K562 (cell line): Measurements from ENCODE around the gene MBOAT7. TPM values are rescaled to one million over a fixed set of nuclear protein-coding genes. Genes with fewer than 3 reads are reported as not detected.

ENCODE experiments used
- HNRNPLL ChIP-seq: fragments of 200-400 bp; formaldehyde crosslinking; IDR thresholded peaks from 2 replicates; pipeline ENCODE4 v1.6.1; 2017; ENCODE audit warnings: low read length, low read depth, mild to moderate bottlenecking; ENCODE audit not compliant: poor library complexity, severe bottlenecking
- KLF1 ChIP-seq: fragments of 450-650 bp; IDR thresholded peaks from 2 replicates; pipeline ENCODE4 v1.6.1; 2016; ENCODE audit warnings: missing genetic modification characterization, missing compliant biosample characterization
- STAT5A ChIP-seq: IDR thresholded peaks from 2 replicates; pipeline ENCODE4 v1.6.1; 2012; ENCODE audit warnings: low read length, inconsistent platforms, borderline replicate concordance
- polyA plus RNA-seq, 8 experiments: library from polyadenylated mRNA; depleted of rRNA in 4 of 8; stranded (reverse) in 5 of 8; unstranded in 3 of 8; fragments of >200 nt; fragmentation: Nextera tagmentation in 2 of 8; fragmentation: Illumina TruSeq in 1 of 8; extraction: Ambion mirVana in 2 of 8; extraction: Trizol in 1 of 8; gene quantifications; 2 replicates each; pipeline versions ENCODE4 v1.2.1 to v1.2.3, GENCODE V29; 2011 to 2014; ENCODE audit warnings: inconsistent platforms in 1 of 8, missing spikeins in 1 of 8
- total RNA-seq, 7 experiments: library from RNA; depleted of rRNA in 6 of 7; stranded (reverse); fragments of >200 nt in 6 of 7; fragmentation: Illumina TruSeq in 2 of 7; extraction: Trizol in 2 of 7; gene quantifications; 2 replicates each; pipeline versions ENCODE4 v1.2.1 to v1.2.3, GENCODE V29; 2011 to 2021; ENCODE audit warnings: low replicate concordance in 1 of 7
- TF ChIP-seq, protein P1 (sequence below): fragments of 200-600 bp; sonication (generic); IDR thresholded peaks from one replicate; pipeline ENCODE4 v1.6.1; 2012; ENCODE audit warnings: mild to moderate bottlenecking, low read depth, low read length, inconsistent platforms
- TF ChIP-seq, protein P2 (sequence below): fragments of 200-800 bp; sonication (Bioruptor generic); IDR thresholded peaks from 2 replicates; pipeline ENCODE4 v1.6.1; 2017; ENCODE audit warnings: missing genetic modification characterization, missing compliant biosample characterization
- TF ChIP-seq, protein P3 (sequence below): sonication (generic); formaldehyde crosslinking; IDR thresholded peaks from 2 replicates; pipeline ENCODE4 v1.8.0; 2022; ENCODE audit warnings: missing genetic modification reagents, mild to moderate bottlenecking, moderate library complexity, borderline replicate concordance
- TF ChIP-seq, protein P4 (sequence below), 3 experiments: fragments of 200-800 bp in 1 of 3; sonication (Bioruptor generic) in 1 of 3; sonication (generic) in 1 of 3; formaldehyde crosslinking in 1 of 3; IDR thresholded peaks; 2 replicates each; pipeline versions ENCODE4 v1.6.1 to v1.8.0; 2016 to 2022; ENCODE audit warnings: mild to moderate bottlenecking in 2 of 3, missing compliant biosample characterization in 2 of 3, missing genetic modification characterization in 2 of 3, missing genetic modification reagents in 1 of 3
- TF ChIP-seq, protein P5 (sequence below), 2 experiments: IDR thresholded peaks; 2 replicates each; pipeline ENCODE4 v1.6.1; 2011; ENCODE audit warnings: borderline replicate concordance in 1 of 2, control low read depth in 1 of 2, low read depth in 1 of 2, low read length in 1 of 2, mild to moderate bottlenecking in 1 of 2, mixed read lengths in 1 of 2, moderate library complexity in 1 of 2; ENCODE audit not compliant: insufficient read depth in 1 of 2, insufficient read length in 1 of 2, poor library complexity in 1 of 2, severe bottlenecking in 1 of 2; ENCODE audit errors: extremely low read depth in 1 of 2

Gene MBOAT7
- total and polyA plus RNA-seq, 9 of the 15 experiments (the other 6 are each of a cell fraction or from before 2014, with no cell fraction given), result 1.4 to 153 (median 56.1) TPM

DNA sequence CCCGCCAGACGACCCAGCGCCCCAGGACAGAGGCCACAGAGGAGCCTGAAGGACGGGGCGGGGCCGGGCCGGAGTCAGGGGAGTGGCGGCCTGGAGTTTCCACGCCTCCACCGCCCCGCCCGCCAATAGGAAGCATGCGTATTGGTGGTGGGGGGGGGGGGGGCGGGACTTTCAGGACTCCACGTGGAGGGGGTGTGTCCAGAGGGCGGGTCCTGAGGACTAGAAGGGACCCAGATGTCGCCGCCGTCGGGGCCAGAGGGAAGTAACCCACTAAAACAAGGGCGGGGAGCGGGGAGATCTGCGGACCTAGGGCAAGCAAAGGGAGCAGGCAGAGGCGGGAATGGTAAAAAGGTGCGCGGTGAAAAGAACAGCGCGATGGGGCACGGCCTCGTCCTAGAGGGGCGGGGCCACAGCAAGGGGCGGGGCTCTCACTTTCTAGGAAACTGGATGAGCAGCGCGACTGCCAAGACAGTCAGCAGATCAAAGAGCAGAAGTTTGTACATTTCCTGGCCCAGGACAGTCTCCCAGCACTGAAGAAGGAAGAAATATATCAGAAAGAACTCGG lies 27.1 kb downstream of the MBOAT7 start (continued):
- TF ChIP-seq, protein P1, sequence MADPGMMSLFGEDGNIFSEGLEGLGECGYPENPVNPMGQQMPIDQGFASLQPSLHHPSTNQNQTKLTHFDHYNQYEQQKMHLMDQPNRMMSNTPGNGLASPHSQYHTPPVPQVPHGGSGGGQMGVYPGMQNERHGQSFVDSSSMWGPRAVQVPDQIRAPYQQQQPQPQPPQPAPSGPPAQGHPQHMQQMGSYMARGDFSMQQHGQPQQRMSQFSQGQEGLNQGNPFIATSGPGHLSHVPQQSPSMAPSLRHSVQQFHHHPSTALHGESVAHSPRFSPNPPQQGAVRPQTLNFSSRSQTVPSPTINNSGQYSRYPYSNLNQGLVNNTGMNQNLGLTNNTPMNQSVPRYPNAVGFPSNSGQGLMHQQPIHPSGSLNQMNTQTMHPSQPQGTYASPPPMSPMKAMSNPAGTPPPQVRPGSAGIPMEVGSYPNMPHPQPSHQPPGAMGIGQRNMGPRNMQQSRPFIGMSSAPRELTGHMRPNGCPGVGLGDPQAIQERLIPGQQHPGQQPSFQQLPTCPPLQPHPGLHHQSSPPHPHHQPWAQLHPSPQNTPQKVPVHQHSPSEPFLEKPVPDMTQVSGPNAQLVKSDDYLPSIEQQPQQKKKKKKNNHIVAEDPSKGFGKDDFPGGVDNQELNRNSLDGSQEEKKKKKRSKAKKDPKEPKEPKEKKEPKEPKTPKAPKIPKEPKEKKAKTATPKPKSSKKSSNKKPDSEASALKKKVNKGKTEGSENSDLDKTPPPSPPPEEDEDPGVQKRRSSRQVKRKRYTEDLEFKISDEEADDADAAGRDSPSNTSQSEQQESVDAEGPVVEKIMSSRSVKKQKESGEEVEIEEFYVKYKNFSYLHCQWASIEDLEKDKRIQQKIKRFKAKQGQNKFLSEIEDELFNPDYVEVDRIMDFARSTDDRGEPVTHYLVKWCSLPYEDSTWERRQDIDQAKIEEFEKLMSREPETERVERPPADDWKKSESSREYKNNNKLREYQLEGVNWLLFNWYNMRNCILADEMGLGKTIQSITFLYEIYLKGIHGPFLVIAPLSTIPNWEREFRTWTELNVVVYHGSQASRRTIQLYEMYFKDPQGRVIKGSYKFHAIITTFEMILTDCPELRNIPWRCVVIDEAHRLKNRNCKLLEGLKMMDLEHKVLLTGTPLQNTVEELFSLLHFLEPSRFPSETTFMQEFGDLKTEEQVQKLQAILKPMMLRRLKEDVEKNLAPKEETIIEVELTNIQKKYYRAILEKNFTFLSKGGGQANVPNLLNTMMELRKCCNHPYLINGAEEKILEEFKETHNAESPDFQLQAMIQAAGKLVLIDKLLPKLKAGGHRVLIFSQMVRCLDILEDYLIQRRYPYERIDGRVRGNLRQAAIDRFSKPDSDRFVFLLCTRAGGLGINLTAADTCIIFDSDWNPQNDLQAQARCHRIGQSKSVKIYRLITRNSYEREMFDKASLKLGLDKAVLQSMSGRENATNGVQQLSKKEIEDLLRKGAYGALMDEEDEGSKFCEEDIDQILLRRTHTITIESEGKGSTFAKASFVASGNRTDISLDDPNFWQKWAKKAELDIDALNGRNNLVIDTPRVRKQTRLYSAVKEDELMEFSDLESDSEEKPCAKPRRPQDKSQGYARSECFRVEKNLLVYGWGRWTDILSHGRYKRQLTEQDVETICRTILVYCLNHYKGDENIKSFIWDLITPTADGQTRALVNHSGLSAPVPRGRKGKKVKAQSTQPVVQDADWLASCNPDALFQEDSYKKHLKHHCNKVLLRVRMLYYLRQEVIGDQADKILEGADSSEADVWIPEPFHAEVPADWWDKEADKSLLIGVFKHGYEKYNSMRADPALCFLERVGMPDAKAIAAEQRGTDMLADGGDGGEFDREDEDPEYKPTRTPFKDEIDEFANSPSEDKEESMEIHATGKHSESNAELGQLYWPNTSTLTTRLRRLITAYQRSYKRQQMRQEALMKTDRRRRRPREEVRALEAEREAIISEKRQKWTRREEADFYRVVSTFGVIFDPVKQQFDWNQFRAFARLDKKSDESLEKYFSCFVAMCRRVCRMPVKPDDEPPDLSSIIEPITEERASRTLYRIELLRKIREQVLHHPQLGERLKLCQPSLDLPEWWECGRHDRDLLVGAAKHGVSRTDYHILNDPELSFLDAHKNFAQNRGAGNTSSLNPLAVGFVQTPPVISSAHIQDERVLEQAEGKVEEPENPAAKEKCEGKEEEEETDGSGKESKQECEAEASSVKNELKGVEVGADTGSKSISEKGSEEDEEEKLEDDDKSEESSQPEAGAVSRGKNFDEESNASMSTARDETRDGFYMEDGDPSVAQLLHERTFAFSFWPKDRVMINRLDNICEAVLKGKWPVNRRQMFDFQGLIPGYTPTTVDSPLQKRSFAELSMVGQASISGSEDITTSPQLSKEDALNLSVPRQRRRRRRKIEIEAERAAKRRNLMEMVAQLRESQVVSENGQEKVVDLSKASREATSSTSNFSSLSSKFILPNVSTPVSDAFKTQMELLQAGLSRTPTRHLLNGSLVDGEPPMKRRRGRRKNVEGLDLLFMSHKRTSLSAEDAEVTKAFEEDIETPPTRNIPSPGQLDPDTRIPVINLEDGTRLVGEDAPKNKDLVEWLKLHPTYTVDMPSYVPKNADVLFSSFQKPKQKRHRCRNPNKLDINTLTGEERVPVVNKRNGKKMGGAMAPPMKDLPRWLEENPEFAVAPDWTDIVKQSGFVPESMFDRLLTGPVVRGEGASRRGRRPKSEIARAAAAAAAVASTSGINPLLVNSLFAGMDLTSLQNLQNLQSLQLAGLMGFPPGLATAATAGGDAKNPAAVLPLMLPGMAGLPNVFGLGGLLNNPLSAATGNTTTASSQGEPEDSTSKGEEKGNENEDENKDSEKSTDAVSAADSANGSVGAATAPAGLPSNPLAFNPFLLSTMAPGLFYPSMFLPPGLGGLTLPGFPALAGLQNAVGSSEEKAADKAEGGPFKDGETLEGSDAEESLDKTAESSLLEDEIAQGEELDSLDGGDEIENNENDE, result no peak
- TF ChIP-seq, protein P2, sequence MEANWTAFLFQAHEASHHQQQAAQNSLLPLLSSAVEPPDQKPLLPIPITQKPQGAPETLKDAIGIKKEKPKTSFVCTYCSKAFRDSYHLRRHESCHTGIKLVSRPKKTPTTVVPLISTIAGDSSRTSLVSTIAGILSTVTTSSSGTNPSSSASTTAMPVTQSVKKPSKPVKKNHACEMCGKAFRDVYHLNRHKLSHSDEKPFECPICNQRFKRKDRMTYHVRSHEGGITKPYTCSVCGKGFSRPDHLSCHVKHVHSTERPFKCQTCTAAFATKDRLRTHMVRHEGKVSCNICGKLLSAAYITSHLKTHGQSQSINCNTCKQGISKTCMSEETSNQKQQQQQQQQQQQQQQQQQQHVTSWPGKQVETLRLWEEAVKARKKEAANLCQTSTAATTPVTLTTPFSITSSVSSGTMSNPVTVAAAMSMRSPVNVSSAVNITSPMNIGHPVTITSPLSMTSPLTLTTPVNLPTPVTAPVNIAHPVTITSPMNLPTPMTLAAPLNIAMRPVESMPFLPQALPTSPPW (CRISPR knock-in tag), result peak; percentile 92
- TF ChIP-seq, protein P3, sequence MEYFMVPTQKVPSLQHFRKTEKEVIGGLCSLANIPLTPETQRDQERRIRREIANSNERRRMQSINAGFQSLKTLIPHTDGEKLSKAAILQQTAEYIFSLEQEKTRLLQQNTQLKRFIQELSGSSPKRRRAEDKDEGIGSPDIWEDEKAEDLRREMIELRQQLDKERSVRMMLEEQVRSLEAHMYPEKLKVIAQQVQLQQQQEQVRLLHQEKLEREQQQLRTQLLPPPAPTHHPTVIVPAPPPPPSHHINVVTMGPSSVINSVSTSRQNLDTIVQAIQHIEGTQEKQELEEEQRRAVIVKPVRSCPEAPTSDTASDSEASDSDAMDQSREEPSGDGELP (CRISPR knock-in tag), result peak; percentile 57; the same call in 1 of the 2 replicates
- TF ChIP-seq HNRNPLL (peak; percentile 47), KLF1 (tag) (no peak), STAT5A (peak; percentile 34; the same call in 1 of the 2 replicates)
- TF ChIP-seq, protein P4, sequence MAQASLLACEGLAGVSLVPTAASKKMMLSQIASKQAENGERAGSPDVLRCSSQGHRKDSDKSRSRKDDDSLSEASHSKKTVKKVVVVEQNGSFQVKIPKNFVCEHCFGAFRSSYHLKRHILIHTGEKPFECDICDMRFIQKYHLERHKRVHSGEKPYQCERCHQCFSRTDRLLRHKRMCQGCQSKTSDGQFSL (CRISPR knock-in tag; IDR thresholded peaks at IDR 0.05), result peak; percentile 58; the same call in 1 of the 2 replicates
- TF ChIP-seq, protein P4 (tag; IDR thresholded peaks at IDR 0.05), result peak in 1 of 2 experiments; percentile 81; a peak in 2 of 4 replicates
- TF ChIP-seq, protein P5, sequence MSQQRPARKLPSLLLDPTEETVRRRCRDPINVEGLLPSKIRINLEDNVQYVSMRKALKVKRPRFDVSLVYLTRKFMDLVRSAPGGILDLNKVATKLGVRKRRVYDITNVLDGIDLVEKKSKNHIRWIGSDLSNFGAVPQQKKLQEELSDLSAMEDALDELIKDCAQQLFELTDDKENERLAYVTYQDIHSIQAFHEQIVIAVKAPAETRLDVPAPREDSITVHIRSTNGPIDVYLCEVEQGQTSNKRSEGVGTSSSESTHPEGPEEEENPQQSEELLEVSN (IDR thresholded peaks at IDR 0.05; ENCODE audit: borderline replicate concordance in 1 of 2, extremely low read depth in 1 of 2, insufficient read depth in 1 of 2, insufficient read length in 1 of 2, low read depth in 1 of 2, low read length in 1 of 2, poor library complexity in 1 of 2, severe bottlenecking in 1 of 2), result peak; percentile 17 to 48
